GM21381 (cell line): ENCODE measurements around the gene NSUN7.

Source experiments
- ATAC-seq: cut with Tn5 transposase; IDR thresholded peaks from one replicate; pipeline ENCODE4 v1.9.1; 2021; ENCODE audit warnings: mild to moderate bottlenecking, moderate library complexity; ENCODE audit not compliant: unreplicated experiment

NSUN7 gene

GRCh38 chr4:40844261-40844660 lies 94.5 kb downstream of the NSUN7 start:
- ATAC-seq = no peak

- ATAC-seq = no peak
Measured at GRCh38 chr4:40845154-40845835, 95.5 kb downstream of the NSUN7 start.

- no peak for ATAC-seq
Measured at GRCh38 chr4:40846532-40846931, 96.8 kb downstream of the NSUN7 start.

GRCh38 chr4:40848251-40848650 lies 98.5 kb downstream of the NSUN7 start:
- no peak for ATAC-seq

- no peak for ATAC-seq
Measured at GRCh38 chr4:40848940-40849339, 99.2 kb downstream of the NSUN7 start.

- ATAC-seq = no peak
Measured at GRCh38 chr4:40850496-40850895, 100.7 kb downstream of the NSUN7 start.

- no peak for ATAC-seq
Measured at GRCh38 chr4:40856277-40856839, 106.6 kb downstream of the NSUN7 start.

GRCh38 chr4:40856840-40857362 lies 107.1 kb downstream of the NSUN7 start:
- ATAC-seq = peak; percentile 90

GRCh38 chr4:40857956-40858355 lies 108.2 kb downstream of the NSUN7 start:
- no peak for ATAC-seq

- no peak for ATAC-seq
Measured at GRCh38 chr4:40858962-40859361, 109.2 kb downstream of the NSUN7 start.
